WTC11 (cell line): ENCODE results near the gene ZNF77. TPM values are rescaled to one million over a fixed set of nuclear protein-coding genes. Genes with fewer than 3 reads are reported as not detected.
"Not testable (repeated sequence)": the region's sequence is repeated elsewhere in the genome, so short reads cannot be mapped to it uniquely, and the experiment has no call there.

Source experiments
- ATAC-seq: fragments of 200-7000 bp; cut with Tn5 transposase; 2 replicates; pipeline ENCODE4 v1.10.0; 2021; ENCODE audit warnings: mild to moderate bottlenecking, moderate library complexity
- CTCF ChIA-PET: fragments of 300-600 bp; sonication (Branson Sonifier 250); formaldehyde crosslinking; loops from one replicate; lab custom pipeline; 2021; ENCODE audit warnings: antibody characterized with exemption; lab: Charles Lee
- POLR2A ChIA-PET: fragments of 350-600 bp; sonication (Branson Sonifier 250); formaldehyde crosslinking; loops from one replicate; lab custom pipeline; 2021; ENCODE audit warnings: antibody characterized with exemption; lab: Charles Lee
- DNase-seq: peaks from one replicate; pipeline ENCODE4 v3.0.0; 2021; ENCODE audit warnings: low spot score
- H3K27ac Mint-ChIP-seq: 2 replicates; pipeline ENCODE4 v1.8.0; 2021; ENCODE audit warnings: mixed read lengths
- H3K27me3 Mint-ChIP-seq: 2 replicates; pipeline ENCODE4 v1.8.0; 2021; ENCODE audit warnings: low read depth, mild to moderate bottlenecking, moderate library complexity, mixed read lengths
- H3K36me3 Mint-ChIP-seq: 2 replicates; pipeline ENCODE4 v1.8.0; 2021; ENCODE audit warnings: mixed read lengths
- H3K4me1 Mint-ChIP-seq: 2 replicates; pipeline ENCODE4 v1.8.0; 2022; ENCODE audit warnings: mixed read lengths
- H3K4me3 Mint-ChIP-seq: 2 replicates; pipeline ENCODE4 v1.8.0; 2021; ENCODE audit warnings: mild to moderate bottlenecking, moderate library complexity, mixed read lengths
- H3K9me3 Mint-ChIP-seq: 2 replicates; pipeline ENCODE4 v1.8.0; 2021; ENCODE audit warnings: mixed read lengths
- ATF1 ChIP-seq: sonication (generic); formaldehyde crosslinking; IDR thresholded peaks from 2 replicates; pipeline ENCODE4 v1.8.1; 2023; ENCODE audit warnings: mild to moderate bottlenecking, moderate library complexity, missing genetic modification reagents
- ATF2 ChIP-seq: sonication (generic); formaldehyde crosslinking; IDR thresholded peaks from 2 replicates; pipeline ENCODE4 v1.8.1; 2022; ENCODE audit warnings: low read depth, missing genetic modification reagents, borderline replicate concordance
- CREM ChIP-seq: sonication (generic); formaldehyde crosslinking; IDR thresholded peaks from 2 replicates; pipeline ENCODE4 v1.8.1; 2022; ENCODE audit warnings: mild to moderate bottlenecking, missing genetic modification reagents, moderate library complexity
- ETV6 ChIP-seq: sonication (generic); formaldehyde crosslinking; IDR thresholded peaks from 2 replicates; pipeline ENCODE4 v1.8.1; 2022; ENCODE audit warnings: mild to moderate bottlenecking, missing genetic modification reagents
- FOXJ3 ChIP-seq: sonication (generic); formaldehyde crosslinking; IDR thresholded peaks from 2 replicates; pipeline ENCODE4 v1.9.0; 2021; ENCODE audit warnings: missing genetic modification reagents, mild to moderate bottlenecking, borderline replicate concordance
- GABPB1 ChIP-seq: sonication (generic); formaldehyde crosslinking; IDR thresholded peaks from 2 replicates; pipeline ENCODE4 v1.8.1; 2023; ENCODE audit warnings: mild to moderate bottlenecking, missing genetic modification reagents
- HMGA2 ChIP-seq: fragments of 250-450 bp; sonication (Bioruptor Pico); IDR thresholded peaks from 2 replicates; pipeline ENCODE4 v1.4.0; 2021; ENCODE audit warnings: mild to moderate bottlenecking, moderate library complexity
- NFE2L1 ChIP-seq: sonication (generic); formaldehyde crosslinking; IDR thresholded peaks from 2 replicates; pipeline ENCODE4 v1.8.1; 2023; ENCODE audit warnings: missing genetic modification reagents
- NFYB ChIP-seq: sonication (generic); formaldehyde crosslinking; conservative IDR thresholded peaks from 2 replicates; pipeline ENCODE4 v1.8.0; 2022; ENCODE audit warnings: low read depth, missing genetic modification reagents
- SMAD3 ChIP-seq: sonication (generic); formaldehyde crosslinking; IDR thresholded peaks from 2 replicates; pipeline ENCODE4 v1.8.0; 2022; ENCODE audit warnings: missing genetic modification reagents, mild to moderate bottlenecking, borderline replicate concordance
- SMAD4 ChIP-seq: sonication (generic); formaldehyde crosslinking; IDR thresholded peaks from 2 replicates; pipeline ENCODE4 v1.8.0; 2022; ENCODE audit warnings: mild to moderate bottlenecking, missing genetic modification reagents
- SOX15 ChIP-seq: fragments of 250-450 bp; sonication (Bioruptor Pico); IDR thresholded peaks from 2 replicates; pipeline ENCODE4 v1.9.0; 2021; ENCODE audit warnings: mild to moderate bottlenecking
- SP1 ChIP-seq: sonication (generic); formaldehyde crosslinking; conservative IDR thresholded peaks from 2 replicates; pipeline ENCODE4 v1.8.1; 2022; ENCODE audit warnings: missing genetic modification reagents
- TP53 ChIP-seq: sonication (generic); formaldehyde crosslinking; IDR thresholded peaks from 2 replicates; pipeline ENCODE4 v1.8.1; 2023; ENCODE audit warnings: mild to moderate bottlenecking, missing genetic modification reagents
- ZBTB21 ChIP-seq: sonication (generic); formaldehyde crosslinking; IDR thresholded peaks from 2 replicates; pipeline ENCODE4 v1.8.1; 2023; ENCODE audit warnings: mild to moderate bottlenecking, missing genetic modification reagents, borderline replicate concordance
- ZNF121 ChIP-seq: sonication (generic); formaldehyde crosslinking; IDR thresholded peaks from 2 replicates; pipeline ENCODE4 v1.8.0; 2023; ENCODE audit warnings: missing genetic modification reagents
- total RNA-seq: library from RNA; stranded (reverse); gene quantifications from 3 replicates; pipeline ENCODE4 v1.2.3, GENCODE V29; 2021
- TF ChIP-seq, protein P1 (sequence below): sonication (generic); formaldehyde crosslinking; IDR thresholded peaks from 2 replicates; pipeline ENCODE4 v1.8.0; 2023; ENCODE audit warnings: missing genetic modification reagents
- TF ChIP-seq, protein P2 (sequence below): sonication (generic); formaldehyde crosslinking; IDR thresholded peaks from 2 replicates; pipeline ENCODE4 v1.8.1; 2022; ENCODE audit warnings: missing genetic modification reagents, borderline replicate concordance
- TF ChIP-seq, protein P3 (sequence below): fragments of 200-600 bp; IDR thresholded peaks from 2 replicates; pipeline ENCODE4 v1.8.0; 2022; ENCODE audit warnings: antibody characterized with exemption

The ZNF77 gene
- total RNA-seq, 1 experiment from 2014 or later: 4.7 TPM

- POLR2A ChIA-PET: interaction anchor here (0.6 to 0.7 kb wide), 4 partner anchors 71 to 256 kb away, joined by 3 to 4 read pairs (median 4); no protein-coding TSS in a partner anchor
- ATAC-seq: no peak
- TF ChIP-seq SMAD4 (CRISPR knock-in tag): no peak
- no peak for TF ChIP-seq SMAD3 (CRISPR knock-in tag)
- TF ChIP-seq FOXJ3 (CRISPR knock-in tag): no peak
- TF ChIP-seq ATF2 (CRISPR knock-in tag): no peak
- TF ChIP-seq, protein P1, sequence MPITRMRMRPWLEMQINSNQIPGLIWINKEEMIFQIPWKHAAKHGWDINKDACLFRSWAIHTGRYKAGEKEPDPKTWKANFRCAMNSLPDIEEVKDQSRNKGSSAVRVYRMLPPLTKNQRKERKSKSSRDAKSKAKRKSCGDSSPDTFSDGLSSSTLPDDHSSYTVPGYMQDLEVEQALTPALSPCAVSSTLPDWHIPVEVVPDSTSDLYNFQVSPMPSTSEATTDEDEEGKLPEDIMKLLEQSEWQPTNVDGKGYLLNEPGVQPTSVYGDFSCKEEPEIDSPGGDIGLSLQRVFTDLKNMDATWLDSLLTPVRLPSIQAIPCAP (CRISPR knock-in tag): no peak
- TF ChIP-seq NFYB (CRISPR knock-in tag): no peak
- TF ChIP-seq TP53 (CRISPR knock-in tag): no peak
- TF ChIP-seq ATF1: no peak
- TF ChIP-seq, protein P2, sequence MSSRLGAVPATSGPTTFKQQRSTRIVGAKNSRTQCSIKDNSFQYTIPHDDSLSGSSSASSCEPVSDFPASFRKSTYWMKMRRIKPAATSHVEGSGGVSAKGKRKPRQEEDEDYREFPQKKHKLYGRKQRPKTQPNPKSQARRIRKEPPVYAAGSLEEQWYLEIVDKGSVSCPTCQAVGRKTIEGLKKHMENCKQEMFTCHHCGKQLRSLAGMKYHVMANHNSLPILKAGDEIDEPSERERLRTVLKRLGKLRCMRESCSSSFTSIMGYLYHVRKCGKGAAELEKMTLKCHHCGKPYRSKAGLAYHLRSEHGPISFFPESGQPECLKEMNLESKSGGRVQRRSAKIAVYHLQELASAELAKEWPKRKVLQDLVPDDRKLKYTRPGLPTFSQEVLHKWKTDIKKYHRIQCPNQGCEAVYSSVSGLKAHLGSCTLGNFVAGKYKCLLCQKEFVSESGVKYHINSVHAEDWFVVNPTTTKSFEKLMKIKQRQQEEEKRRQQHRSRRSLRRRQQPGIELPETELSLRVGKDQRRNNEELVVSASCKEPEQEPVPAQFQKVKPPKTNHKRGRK (CRISPR knock-in tag): no peak
- no peak for DNase-seq
- H3K36me3 Mint-ChIP-seq: no peaks in the 10 kb centered on the region
- H3K27ac Mint-ChIP-seq: no peak overlapping the region
- H3K27me3 Mint-ChIP-seq: no peaks in the 10 kb centered on the region; the same call in 1 of the 2 replicates
- no peaks in the 10 kb centered on the region for H3K9me3 Mint-ChIP-seq
- H3K4me1 Mint-ChIP-seq: peaks cover 2% of the 10 kb centered on the region; the same call in 1 of the 2 replicates
- no peak overlapping the region for H3K4me3 Mint-ChIP-seq
- CTCF ChIA-PET: interaction anchor here (0.5 to 2.9 kb wide), 7 partner anchors 8 to 1419 kb away, joined by 3 to 13 read pairs (median 4); partner anchors contain the start of gene TLE6
These were observed 20.1 kb upstream of the ZNF77 start for GRCh38 chr19:2964874-2965273.

- H3K27me3 Mint-ChIP-seq, POLR2A ChIA-PET, H3K4me1 Mint-ChIP-seq, H3K27ac Mint-ChIP-seq, H3K9me3 Mint-ChIP-seq, ATAC-seq, H3K4me3 Mint-ChIP-seq, DNase-seq, H3K36me3 Mint-ChIP-seq: not testable (repeated sequence)
- CTCF ChIA-PET: interaction anchor here (0.6 to 6.6 kb wide), 8 partner anchors 13 to 165 kb away, joined by 3 to 51 read pairs (median 6); no protein-coding TSS in a partner anchor
These were observed 18.9 kb upstream of the ZNF77 start for GRCh38 chr19:2963631-2964030.

- ChIA-PET POLR2A (no interaction called here), CTCF (interaction anchor here (0.7 to 6.6 kb wide), 11 partner anchors 12 to 166 kb away, joined by 3 to 51 read pairs (median 4); no protein-coding TSS in a partner anchor)
- no peak for TF ChIP-seq SOX15
- peak; percentile 79; the same call in 1 of the 2 replicates for TF ChIP-seq ZNF121
- no peak for TF ChIP-seq GABPB1 (CRISPR knock-in tag)
- H3K4me3 Mint-ChIP-seq: no peak overlapping the region
- no peak for ATAC-seq
- no peak for DNase-seq
- H3K36me3 Mint-ChIP-seq: no peaks in the 10 kb centered on the region
- H3K27ac Mint-ChIP-seq: no peak overlapping the region
- peaks cover 2% of the 10 kb centered on the region; the same call in 1 of the 2 replicates for H3K4me1 Mint-ChIP-seq
- no peaks in the 10 kb centered on the region; the same call in 1 of the 2 replicates for H3K27me3 Mint-ChIP-seq
- H3K9me3 Mint-ChIP-seq: no peaks in the 10 kb centered on the region
These were observed 18.4 kb upstream of the ZNF77 start for GRCh38 chr19:2963122-2963521.

DNA sequence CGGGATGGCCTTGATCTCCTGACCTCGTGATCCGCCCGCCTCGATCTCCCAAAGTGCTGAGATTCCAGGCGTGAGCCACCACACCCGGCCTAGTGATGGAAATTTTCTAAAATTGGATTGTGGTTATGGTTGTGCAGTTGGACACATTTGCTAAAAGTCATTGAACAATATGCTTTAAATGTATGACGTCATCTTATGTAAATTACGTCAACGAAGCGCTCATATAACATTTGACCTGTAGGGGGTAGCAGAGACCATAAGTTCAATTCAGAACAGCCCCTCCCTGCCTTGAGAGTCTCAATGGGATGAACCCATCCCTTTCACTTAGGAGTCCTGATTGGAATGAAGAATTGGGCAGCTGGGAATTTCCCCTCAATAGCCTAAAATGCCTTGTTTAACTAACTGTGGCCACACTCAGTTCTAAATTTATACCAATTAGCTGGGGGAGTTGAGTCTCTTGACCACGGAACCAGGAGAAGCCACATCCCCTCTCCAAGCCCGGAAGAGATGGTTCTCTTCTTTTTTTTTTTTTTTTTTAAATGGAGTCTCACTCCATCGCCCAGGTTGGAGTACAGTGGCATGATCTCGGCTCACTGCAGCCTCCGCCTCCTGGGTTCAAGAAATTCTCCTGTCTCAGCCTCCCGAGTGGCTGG is 17.4 kb upstream of the ZNF77 start:
- ChIA-PET CTCF (interaction anchor here (0.6 to 6.6 kb wide), 26 partner anchors 11 to 1891 kb away, joined by 3 to 51 read pairs (median 4); partner anchors contain the start of gene TLE6), POLR2A (no interaction called here)
- ATAC-seq (peak; percentile 84), DNase-seq (peak; percentile 52)
- H3K27me3 Mint-ChIP-seq: no peaks in the 10 kb centered on the region; the same call in 1 of the 2 replicates
- H3K4me1 Mint-ChIP-seq: peaks cover 2% of the 10 kb centered on the region; the same call in 1 of the 2 replicates
- H3K9me3 Mint-ChIP-seq: no peaks in the 10 kb centered on the region
- H3K27ac Mint-ChIP-seq: peak overlapping the region; percentile 92
- H3K36me3 Mint-ChIP-seq: no peaks in the 10 kb centered on the region
- H3K4me3 Mint-ChIP-seq: no peak overlapping the region
- TF ChIP-seq, protein P2 (CRISPR knock-in tag): no peak
- TF ChIP-seq, protein P3, sequence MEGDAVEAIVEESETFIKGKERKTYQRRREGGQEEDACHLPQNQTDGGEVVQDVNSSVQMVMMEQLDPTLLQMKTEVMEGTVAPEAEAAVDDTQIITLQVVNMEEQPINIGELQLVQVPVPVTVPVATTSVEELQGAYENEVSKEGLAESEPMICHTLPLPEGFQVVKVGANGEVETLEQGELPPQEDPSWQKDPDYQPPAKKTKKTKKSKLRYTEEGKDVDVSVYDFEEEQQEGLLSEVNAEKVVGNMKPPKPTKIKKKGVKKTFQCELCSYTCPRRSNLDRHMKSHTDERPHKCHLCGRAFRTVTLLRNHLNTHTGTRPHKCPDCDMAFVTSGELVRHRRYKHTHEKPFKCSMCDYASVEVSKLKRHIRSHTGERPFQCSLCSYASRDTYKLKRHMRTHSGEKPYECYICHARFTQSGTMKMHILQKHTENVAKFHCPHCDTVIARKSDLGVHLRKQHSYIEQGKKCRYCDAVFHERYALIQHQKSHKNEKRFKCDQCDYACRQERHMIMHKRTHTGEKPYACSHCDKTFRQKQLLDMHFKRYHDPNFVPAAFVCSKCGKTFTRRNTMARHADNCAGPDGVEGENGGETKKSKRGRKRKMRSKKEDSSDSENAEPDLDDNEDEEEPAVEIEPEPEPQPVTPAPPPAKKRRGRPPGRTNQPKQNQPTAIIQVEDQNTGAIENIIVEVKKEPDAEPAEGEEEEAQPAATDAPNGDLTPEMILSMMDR: peak; percentile 83
- TF ChIP-seq HMGA2 (CRISPR knock-in tag) (peak; percentile 70), CREM (CRISPR knock-in tag) (peak; percentile 64; the same call in 1 of the 2 replicates), ETV6 (CRISPR knock-in tag) (0 out of 2 replicates have a peak, but pooled peaks have one; percentile 28), ZBTB21 (CRISPR knock-in tag) (peak; percentile 97), SOX15 (0 out of 2 replicates have a peak, but pooled peaks have one; percentile 32), SP1 (CRISPR knock-in tag) (no peak), NFE2L1 (CRISPR knock-in tag) (no peak)
